GM21515 (cell line): Measurements from ENCODE around the gene CDK13.

Experiments
- ATAC-seq: cut with Tn5 transposase; IDR thresholded peaks from one replicate; pipeline ENCODE4 v1.9.1; 2021; ENCODE audit not compliant: unreplicated experiment

CDK13 gene

DNA sequence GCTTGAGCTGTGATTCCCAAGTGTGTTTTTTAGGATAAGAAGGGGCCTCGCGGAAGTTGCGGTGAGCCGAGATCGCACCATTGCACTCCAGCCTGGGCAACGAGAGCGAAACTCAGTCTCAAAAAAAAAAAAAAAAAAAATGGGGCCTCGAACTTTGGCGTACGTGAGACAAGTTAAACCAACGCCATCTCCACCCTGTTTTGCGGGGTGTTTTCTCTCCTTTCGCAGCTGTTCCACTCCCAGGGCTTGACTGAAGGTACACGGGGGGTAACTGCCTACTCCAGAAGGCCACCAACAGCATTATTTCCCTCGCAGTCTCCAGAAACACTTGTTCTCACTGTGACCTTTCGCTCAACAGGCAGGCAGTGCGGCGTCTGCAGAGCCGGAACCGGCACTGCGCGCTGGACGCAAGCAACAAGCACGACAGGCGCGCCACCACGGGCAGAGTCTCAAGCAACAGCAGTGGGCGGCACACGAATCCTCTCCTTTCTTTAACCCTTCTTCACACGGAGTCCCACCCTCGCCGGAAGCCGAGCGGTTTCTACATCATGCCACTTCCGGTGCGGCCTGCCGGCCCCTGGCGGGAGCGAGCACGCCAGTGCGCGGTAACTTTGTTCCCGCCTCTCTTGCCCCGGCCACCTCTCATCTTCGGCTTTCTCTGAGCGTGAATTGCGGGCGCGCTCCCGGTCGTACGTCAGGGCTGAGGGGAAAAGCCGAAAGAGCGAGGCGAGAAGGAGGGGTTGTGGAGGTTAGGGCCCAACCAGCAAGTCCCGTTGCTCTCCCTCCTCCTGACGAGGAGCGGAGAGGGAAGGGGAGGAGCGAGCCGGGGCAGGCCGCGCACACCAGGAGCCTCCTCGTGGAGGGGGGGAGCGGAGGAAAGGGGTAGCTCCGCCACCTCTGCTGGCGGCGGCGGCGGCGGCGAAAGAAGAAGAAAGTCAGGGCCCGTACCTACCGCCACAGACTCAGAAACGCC is 814 bp upstream of the CDK13 start:
- ATAC-seq, result peak; percentile 64

- ATAC-seq, result peak; percentile 1
Measured at GRCh38 chr7:39950473-39951225, 593 bp downstream of the CDK13 start.

DNA sequence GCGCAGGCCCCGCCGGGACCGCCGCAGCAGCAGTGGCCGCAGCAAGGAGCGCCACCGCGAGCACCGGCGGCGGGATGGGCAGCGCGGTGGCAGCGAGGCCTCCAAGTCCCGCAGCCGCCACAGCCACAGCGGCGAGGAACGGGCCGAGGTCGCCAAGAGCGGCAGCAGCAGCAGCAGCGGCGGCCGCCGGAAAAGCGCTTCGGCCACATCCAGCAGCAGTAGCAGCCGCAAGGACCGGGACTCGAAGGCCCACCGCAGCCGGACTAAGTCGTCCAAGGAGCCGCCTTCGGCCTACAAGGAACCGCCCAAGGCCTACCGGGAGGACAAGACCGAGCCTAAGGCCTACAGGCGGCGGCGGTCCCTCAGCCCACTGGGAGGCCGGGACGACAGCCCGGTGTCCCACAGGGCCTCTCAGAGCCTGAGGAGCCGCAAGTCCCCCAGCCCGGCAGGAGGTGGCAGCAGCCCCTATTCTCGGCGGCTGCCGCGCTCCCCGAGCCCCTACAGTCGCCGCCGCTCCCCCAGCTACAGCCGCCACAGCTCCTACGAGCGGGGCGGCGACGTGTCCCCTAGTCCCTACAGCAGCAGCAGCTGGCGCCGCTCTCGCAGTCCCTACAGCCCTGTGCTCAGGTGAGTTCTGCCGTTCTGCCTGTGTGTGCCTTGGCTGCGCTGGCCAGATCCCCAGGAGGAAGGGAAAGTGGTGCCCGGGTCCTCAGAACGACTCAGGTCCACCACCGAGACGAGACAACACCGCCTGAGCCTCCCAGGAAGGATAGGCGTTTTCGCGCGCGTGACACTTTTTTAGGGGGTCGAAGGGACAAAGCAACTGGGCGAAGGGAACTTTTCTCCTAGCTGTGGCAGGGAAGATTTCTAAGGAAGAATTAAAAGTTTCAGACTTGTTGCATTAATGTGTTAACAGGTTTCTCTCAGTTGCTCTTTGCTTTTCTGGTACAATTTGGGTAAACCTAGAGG is 1.5 kb downstream of the CDK13 start:
- peak; percentile 30 for ATAC-seq

DNA sequence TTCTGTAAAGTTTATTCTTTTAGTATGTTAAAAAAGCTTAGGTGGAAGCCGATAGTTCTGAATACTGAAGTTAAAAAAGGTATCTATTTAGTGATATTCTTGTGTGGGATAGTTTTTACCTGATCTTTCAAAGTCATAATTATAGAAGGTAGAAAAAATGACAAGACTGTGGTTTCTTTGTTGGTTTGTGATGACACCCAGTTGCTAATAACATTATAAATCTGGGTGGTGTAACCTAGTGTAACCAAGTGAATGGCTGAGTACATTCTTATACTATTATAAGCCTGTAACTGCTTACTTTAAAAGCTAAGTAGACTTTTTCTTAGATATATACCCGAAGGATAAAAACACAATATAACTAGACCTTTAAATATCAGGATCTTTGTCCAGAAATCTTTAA is 2.3 kb downstream of the CDK13 start:
- no peak for ATAC-seq

DNA sequence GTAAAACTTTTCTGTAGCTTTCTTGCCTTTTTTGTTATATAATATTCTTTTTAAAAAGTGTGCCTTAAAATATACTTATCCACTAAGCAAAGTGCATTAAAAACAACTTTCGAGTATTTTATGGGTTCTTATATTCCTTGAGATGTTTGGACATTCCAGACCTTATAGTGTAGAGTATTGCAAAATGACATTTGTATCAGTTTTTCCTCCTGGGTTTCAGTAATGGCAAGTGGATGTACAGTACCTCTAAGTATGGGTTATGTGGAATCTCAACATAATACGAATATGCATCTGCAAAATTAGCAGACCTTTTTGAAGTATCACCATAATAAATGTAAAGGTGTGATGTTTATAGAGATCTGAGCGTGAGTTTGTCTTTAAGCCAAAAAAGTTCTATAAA is 2.7 kb downstream of the CDK13 start:
- ATAC-seq, result no peak

DNA sequence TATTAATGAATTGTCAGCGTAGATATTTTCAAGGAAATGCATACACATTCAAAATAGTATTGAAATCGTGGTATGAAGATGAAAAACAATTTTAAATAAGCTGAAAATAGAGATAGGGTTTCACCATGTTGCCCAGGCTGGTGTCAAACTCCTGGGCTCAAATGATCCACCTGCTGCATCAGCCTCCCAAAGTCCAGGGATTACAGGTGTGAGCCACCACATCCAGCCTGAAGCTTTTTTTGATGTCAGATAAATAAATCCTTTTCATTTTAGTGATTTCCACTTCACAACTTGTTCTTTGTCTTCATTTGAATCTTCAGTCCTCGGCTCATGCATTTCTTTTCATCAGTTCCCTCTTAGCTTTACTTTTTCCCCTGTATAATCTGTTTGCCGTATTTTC is 4.6 kb downstream of the CDK13 start:
- ATAC-seq, result no peak

DNA sequence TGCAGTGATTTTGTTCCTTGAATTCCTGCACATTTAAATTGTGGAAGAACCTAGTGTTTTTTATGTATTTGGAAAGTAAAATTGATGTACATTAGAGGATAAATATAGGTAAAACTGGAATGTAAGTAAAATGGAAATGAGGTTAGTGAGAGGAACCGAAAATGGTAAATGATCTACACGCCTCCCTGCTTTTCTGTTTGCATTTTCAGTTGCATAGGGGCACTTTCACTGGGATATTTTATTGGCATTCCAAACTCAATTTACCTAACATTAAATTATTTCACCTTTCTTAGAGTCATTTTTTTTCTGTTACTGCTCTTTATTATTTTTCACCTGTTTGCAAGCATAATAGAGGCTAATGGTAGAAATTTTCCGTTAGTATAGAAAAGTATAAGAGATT is 8.0 kb downstream of the CDK13 start:
- peak; percentile 52 for ATAC-seq

- ATAC-seq, result no peak
Measured at GRCh38 chr7:39967406-39968161, 17.5 kb downstream of the CDK13 start.

DNA sequence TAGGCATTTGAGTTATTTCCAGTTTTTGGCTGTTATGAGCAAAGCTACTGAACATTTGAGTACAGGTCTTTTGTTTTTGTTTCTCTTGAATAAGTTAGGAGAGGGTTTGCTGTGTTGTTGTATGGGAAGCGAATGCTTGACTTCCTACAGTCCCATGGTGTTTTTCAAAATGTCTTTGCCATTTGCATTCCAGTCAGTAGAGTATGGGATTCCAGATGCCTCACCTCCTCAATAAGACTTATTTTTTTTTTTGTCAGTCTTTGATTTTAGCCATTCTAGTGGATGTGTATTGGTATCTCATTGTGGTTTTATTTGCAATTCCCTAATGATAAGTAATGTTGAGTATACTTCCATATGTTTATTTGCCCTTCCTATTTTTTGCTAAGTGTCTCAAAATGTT is 19.4 kb downstream of the CDK13 start:
- no peak for ATAC-seq

- peak; percentile 64 for ATAC-seq
Measured at GRCh38 chr7:39971924-39972323, 21.9 kb downstream of the CDK13 start.

GRCh38 chr7:39973801-39974200 is 23.7 kb downstream of the CDK13 start:
- ATAC-seq, result no peak

- ATAC-seq, result no peak
Measured at GRCh38 chr7:39978230-39978934, 28.3 kb downstream of the CDK13 start.

DNA sequence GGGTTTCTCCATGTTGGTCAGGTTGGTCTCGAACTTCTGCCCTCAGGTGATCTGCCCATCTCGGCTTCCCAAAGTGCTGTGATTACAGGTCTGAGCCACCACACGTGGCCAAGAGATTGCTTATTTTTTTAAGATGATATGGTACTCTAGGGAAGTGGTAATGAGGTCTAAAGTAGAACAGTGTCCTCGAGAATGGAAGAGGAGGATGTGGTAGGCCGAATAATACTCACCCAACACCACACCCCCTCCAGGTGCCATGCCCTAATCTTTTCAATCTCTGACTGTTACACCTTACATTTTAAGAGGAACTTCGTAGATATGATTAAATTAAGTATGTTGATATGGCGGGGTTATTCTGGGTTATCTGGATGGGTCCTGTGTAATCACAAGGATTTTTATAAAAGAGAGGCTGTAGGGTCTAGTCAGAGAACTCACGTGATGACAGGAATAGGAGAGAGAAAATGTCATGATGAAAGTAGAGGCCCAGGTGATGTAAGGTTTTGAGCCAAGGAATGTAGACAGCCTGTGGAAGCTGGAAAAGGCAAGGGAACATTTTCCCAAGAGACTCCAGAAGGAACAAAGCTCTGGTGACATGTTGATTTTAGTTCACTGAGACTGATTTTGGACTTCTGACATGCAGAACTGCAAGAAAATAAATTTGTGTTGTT is 29.5 kb downstream of the CDK13 start:
- ATAC-seq, result no peak

GRCh38 chr7:39985398-39985918 is 35.4 kb downstream of the CDK13 start:
- ATAC-seq, result no peak

DNA sequence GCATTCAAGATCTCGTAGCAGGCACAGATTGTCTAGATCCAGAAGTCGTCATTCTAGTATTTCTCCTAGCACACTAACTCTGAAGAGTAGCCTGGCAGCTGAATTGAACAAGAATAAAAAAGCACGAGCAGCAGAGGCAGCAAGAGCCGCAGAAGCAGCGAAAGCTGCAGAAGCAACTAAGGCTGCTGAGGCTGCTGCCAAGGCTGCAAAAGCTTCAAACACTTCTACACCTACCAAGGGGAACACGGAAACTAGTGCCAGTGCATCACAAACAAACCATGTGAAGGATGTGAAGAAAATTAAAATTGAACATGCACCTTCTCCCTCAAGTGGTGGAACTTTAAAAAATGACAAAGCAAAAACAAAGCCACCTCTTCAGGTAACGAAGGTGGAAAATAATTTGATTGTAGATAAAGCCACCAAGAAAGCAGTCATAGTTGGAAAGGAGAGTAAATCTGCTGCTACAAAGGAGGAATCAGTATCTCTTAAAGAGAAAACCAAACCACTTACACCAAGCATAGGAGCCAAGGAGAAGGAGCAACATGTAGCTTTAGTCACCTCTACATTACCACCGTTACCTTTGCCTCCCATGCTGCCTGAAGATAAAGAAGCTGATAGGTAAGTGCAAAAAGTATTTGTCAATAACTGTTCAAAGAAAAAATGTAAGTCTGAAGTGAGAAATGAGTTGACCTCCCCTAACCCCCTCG is 37.7 kb downstream of the CDK13 start:
- no peak for ATAC-seq

DNA sequence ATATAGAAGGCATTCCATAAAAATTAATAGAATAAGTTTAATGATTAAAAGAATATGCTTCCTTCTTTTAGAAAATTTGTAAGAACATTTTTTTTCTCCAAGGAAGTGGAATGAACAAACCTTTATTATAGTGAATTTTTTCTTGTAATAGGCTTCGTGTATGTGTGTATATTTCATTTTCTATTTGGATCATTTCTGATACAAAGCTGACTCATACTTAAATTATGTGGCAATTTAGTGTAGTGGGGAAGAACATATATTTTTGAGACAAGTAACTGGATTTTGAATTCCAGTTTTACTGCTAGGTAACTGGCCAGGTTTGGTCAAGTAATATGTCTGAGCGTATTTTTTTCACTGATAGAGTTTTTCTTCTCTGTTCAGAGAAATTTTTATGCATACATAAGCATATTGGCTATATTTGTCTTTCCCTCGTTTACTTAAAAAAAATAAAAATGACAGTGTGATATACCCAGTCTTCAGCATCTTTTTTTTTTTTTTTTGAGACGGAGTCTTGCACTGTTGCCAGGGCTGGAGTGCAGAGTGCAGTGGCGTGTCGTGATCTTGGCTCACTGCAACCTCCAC is 50.8 kb downstream of the CDK13 start:
- ATAC-seq, result no peak

DNA sequence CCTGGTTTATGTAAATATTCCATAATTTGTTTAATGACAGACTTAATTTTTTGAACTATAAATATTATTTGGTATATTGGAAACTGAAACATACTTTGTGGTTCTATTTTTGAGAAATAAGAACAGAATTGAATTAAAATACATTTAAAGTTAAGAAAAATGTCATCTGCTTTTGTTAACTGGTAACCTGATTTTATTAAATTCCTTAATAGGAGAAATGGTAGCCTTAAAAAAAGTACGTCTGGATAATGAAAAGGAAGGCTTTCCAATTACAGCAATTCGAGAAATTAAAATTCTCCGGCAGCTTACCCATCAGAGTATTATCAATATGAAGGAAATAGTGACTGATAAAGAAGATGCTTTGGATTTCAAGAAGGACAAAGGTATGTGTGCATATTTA is 51.6 kb downstream of the CDK13 start:
- no peak for ATAC-seq

DNA sequence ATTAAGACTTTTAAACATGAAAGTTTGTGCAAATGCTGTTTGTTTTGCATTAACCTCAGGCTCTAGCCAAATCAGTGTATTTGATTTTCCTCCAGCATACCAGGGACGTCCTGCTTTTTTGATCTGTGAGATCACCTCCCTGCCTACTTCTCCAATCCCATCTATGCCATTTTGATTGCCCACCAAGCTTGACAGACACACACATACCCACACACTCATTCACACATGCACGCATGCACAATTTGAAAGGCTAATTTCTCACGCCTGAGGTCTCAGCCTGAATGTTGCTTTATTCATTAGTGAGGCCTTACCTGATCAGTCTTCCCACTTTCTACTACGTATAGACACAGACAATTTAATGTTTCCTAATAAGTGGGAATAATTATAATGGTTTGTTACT is 53.5 kb downstream of the CDK13 start:
- no peak for ATAC-seq
